ENCODE measurements around the gene INPP5D.

- TF ChIP-seq CTCF (IDR thresholded peaks at IDR 0.05) (no peak), POLR2A (IDR thresholded peaks at IDR 0.05) (no peak)
Observed at GRCh38 chr2:233091595-233092375, 31.6 kb downstream of the INPP5D start.
